Heart left ventricle (tissue), 16 donors: ENCODE measurements around the gene TMEM271. TPM values are rescaled to one million over a fixed set of nuclear protein-coding genes. Genes with fewer than 3 reads are reported as not detected.
A peak's percentile ranks its signal among the peaks of the same experiment; 100 is the strongest.
"Not testable (repeated sequence)": the region's sequence is repeated elsewhere in the genome, so short reads cannot be mapped to it uniquely, and the experiment has no call there.

ENCODE experiments used
- ATAC-seq, 4 donors: fragments of 200-7000 bp; cut with Tn5 transposase; one replicate each; pipeline ENCODE4 v1.9.1; 2020 to 2022; ENCODE audit warnings: moderate library complexity in 4 of 4, mild to moderate bottlenecking in 3 of 4, moderate number of reproducible peaks in 1 of 4
- DNase-seq, 5 donors: peaks; one replicate each; pipeline ENCODE4 v3.0.0-alpha.2; 2020
- H3K27ac ChIP-seq, 12 donors: fragments of 200-600 bp; sonication (generic) in 4 of 12; one replicate each; pipeline versions ENCODE4 v1.5.0 to v1.8.0; 2016 to 2022; ENCODE audit warnings: mild to moderate bottlenecking in 2 of 12
- H3K27me3 ChIP-seq, 9 donors: fragments of 200-600 bp; sonication (generic) in 2 of 9; one replicate each; pipeline versions ENCODE4 v1.5.1 to v1.8.0; 2016 to 2022; ENCODE audit warnings: mild to moderate bottlenecking in 3 of 9
- H3K36me3 ChIP-seq, 9 donors: fragments of 200-600 bp; sonication (generic) in 2 of 9; one replicate each; pipeline versions ENCODE4 v1.5.0 to v1.8.0; 2018 to 2022; ENCODE audit warnings: mild to moderate bottlenecking in 2 of 9
- H3K4me1 ChIP-seq, 12 donors: fragments of 200-600 bp; sonication (generic) in 4 of 12; one replicate each; pipeline versions ENCODE4 v1.5.0 to v1.8.0; 2016 to 2022; ENCODE audit warnings: mild to moderate bottlenecking in 3 of 12
- H3K4me3 ChIP-seq, 12 donors: fragments of 200-600 bp; sonication (generic) in 4 of 12; one replicate each; pipeline versions ENCODE4 v1.5.0 to v1.8.0; 2017 to 2022; ENCODE audit warnings: mild to moderate bottlenecking in 9 of 12, moderate library complexity in 4 of 12
- H3K9me3 ChIP-seq, 12 donors: fragments of 200-600 bp; sonication (generic) in 4 of 12; one replicate each; pipeline versions ENCODE4 v1.5.0 to v1.8.0; 2016 to 2022; ENCODE audit warnings: mild to moderate bottlenecking in 1 of 12
- POLR2A ChIP-seq, 2 donors: fragments of 450-650 bp; IDR thresholded peaks; one replicate each; pipeline ENCODE4 v1.6.1; 2017; ENCODE audit warnings: antibody characterized with exemption in 2 of 2, mild to moderate bottlenecking in 2 of 2, moderate library complexity in 2 of 2
- WGBS, 4 donors: extraction: QIAGEN DNeasy Blood & Tissue Kit in 2 of 4; methylation state at CpG; one replicate each; pipeline versions ENCODE4 v1.1.5 to v1.1.7; 2013 to 2018; 5-methylcytosine and 5-hydroxymethylcytosine counted together
- intact Hi-C, 10 donors: fragments of 100-400 bp; cut with DNase I; formaldehyde crosslinking; loops; one replicate each; pipeline versions ENCODE4 v1.11.1 to v1.14.2; 2022
- polyA plus RNA-seq, 2 donors: library from polyadenylated mRNA; stranded (reverse); fragments of 200-250 nt; gene quantifications; one replicate each; pipeline ENCODE4 v1.2.3, GENCODE V29; 2013
- total RNA-seq, 9 donors: library from RNA; depleted of rRNA in 2 of 9; stranded (reverse); fragments of >200 nt in 2 of 9; fragmentation: NEBNext Ultra II Directional in 3 of 9; extraction: Animal tissue kit (Norgen Biotek cat#: 25700) in 3 of 9; gene quantifications; one replicate each; pipeline versions ENCODE4 v1.1.0 to v1.2.4, GENCODE V29; 2016 to 2023
- TF ChIP-seq, protein P1 (sequence below), 12 donors: fragments of 200-600 bp; sonication (generic) in 4 of 12; IDR thresholded peaks; one replicate each; pipeline versions ENCODE4 v1.5.0 to v1.8.0; 2018 to 2022; ENCODE audit warnings: antibody characterized with exemption in 12 of 12, mild to moderate bottlenecking in 5 of 12
- donor health status: ischemic (EF 13 %, LVEDD 7.1; RV severe dilation, severe dysfunction).
- donor health status: healthy with polysubstance abuse.
- donor health status: DM: no; HTN: yes; CAD: no.
- donor health status: DM: no; HTN: no; CAD: no.
- donor health status: ischemic (EF 25% LVEDD 6.9; RV normal size, moderate dysfunction).
- donor health status: ischemic (EF 25% LVEDD 5.7; RV mildly dilated, moderate dysfunction).
- donor health status: healthy.
- donor health status: DM: yes; HTN: yes; CAD: no.
- donor health status: ischemic (EF 35%, LVEDD 5.7; RV mildly dilated, moderate dysfunction).
- donor health status: nonischemic (EF 11% LVEDD 7.7; RV severe dilation, severe dysfunction).
- donor health status: DM: yes; HTN: yes; CAD: no.
- donor health status: PGD.
- donor health status: ischemic (EF 29% LVEDD 5.4; RV normal size, mild dysfunction).
- donor health status: nonischemic (EF 23%, LVEDD 6.1; RV moderate dilation, normal function).

The TMEM271 gene
- total and polyA plus RNA-seq, 11 donors = not detected

DNA sequence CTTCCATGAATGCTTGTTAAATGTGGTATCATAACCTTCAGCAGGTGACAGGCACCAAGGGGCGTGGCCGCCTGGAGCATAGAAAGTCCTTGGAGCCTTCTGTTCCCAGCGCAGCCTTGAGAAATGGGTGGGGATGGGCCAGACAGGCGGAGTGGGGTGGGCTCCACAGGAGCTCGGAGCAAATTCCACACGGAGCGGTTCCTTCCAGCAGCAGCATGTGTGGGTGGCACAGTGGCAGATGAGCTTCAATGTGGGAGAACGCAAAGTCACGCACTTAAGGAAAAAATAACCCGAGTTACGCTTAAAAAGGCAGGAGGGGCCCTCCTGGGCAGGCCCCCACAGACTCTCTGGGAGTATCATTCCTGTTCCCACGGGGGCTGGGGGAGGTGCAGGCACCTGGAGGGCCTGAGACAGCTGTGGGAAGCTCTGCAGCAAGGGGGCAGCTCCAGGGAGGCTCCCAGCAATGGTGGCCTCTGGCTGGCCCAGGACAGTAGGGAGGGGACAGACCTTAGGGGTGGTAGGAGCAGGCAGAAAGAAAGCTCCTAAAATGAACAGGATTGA is 15.3 kb downstream of the TMEM271 start:
- H3K9me3 ChIP-seq = no peaks in the 10 kb centered on the region
- TF ChIP-seq, protein P1, sequence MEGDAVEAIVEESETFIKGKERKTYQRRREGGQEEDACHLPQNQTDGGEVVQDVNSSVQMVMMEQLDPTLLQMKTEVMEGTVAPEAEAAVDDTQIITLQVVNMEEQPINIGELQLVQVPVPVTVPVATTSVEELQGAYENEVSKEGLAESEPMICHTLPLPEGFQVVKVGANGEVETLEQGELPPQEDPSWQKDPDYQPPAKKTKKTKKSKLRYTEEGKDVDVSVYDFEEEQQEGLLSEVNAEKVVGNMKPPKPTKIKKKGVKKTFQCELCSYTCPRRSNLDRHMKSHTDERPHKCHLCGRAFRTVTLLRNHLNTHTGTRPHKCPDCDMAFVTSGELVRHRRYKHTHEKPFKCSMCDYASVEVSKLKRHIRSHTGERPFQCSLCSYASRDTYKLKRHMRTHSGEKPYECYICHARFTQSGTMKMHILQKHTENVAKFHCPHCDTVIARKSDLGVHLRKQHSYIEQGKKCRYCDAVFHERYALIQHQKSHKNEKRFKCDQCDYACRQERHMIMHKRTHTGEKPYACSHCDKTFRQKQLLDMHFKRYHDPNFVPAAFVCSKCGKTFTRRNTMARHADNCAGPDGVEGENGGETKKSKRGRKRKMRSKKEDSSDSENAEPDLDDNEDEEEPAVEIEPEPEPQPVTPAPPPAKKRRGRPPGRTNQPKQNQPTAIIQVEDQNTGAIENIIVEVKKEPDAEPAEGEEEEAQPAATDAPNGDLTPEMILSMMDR (IDR thresholded peaks at IDR 0.05) = no peak
- no peak for TF ChIP-seq POLR2A (IDR thresholded peaks at IDR 0.05)
- WGBS, 4 donors = 71 to 79% (median 76%) methylated on average over 10 to 12 of the region's 12 CpGs
- no peak overlapping the region for H3K27ac ChIP-seq
- no peaks in the 10 kb centered on the region for H3K36me3 ChIP-seq
- intact Hi-C loops = no loop called here
- DNase-seq (no peak), ATAC-seq (no peak)
- H3K4me1 ChIP-seq = no peaks in the 10 kb centered on the region
- no peak overlapping the region for H3K4me3 ChIP-seq
- H3K27me3 ChIP-seq = peaks cover 0 to 3% (median 0%) of the 10 kb centered on the region in 9 donors

DNA sequence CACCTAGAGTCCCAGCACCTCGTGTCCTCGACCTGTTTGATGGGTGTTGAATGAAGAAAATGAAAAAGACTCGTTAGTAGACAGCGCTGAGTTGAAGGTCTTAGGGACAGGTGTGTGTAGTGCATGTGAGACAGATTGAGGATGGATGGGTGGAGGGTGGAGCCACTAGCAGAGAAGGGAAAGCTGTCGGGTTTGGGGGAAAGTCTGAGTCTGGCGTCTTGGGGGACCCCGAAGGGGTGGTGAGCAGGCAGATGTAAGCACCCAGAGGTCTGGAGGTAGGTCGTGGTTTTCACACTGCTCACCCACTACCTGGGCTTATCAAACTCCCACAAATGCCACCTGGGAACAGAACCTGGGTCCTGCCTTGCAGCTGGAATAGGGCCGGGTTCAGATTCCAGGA is 16.0 kb downstream of the TMEM271 start:
- 74 to 80% (median 78%) methylated on average over 9 of the region's 9 CpGs for WGBS, 4 donors
- DNase-seq (no peak), ATAC-seq (no peak)
- Histone ChIP-seq H3K4me1 (no peaks in the 10 kb centered on the region), H3K27ac (no peak overlapping the region), H3K9me3 (no peaks in the 10 kb centered on the region), H3K27me3 (peaks cover 0 to 4% (median 0%) of the 10 kb centered on the region in 9 donors), H3K4me3 (no peak overlapping the region), H3K36me3 (no peaks in the 10 kb centered on the region)
- no peak for TF ChIP-seq POLR2A (IDR thresholded peaks at IDR 0.05)
- TF ChIP-seq, protein P1 (IDR thresholded peaks at IDR 0.05) = no peak
- intact Hi-C loops = no loop called here

DNA sequence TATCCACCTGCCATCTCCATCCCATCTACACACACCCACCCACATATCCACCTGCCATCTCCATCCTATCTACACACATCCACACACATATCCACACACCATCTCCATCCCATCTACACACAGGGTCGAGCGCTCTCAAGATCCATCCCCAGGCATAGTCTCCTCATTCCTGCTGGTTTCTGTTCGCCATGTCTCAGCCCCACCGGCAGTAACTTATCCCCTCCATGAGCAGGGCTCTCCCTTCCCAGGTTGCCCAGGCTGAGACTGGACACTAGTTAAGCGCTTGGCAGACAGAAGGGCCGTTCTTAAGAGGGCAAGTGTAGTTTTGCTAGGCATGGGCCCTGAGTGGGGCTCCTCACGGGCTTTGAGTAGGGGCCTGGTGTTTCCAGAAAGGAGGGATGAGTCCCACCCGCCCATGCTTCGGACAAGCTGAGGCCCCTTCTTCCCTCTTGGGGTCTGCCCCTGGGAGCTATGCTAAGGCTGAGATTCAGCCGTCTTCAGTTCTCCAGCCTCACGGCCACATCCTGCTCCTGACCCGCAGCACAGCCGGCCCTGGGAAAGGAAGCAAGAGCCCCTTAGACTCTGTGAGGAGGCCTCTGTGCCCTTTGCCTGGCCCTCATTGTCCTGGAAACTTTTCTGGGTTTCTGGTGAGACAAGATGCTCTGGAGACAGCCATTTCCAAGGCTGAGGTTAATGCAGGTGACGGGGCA is 20.4 kb downstream of the TMEM271 start:
- Histone ChIP-seq H3K4me1 (no peaks in the 10 kb centered on the region), H3K36me3 (no peaks in the 10 kb centered on the region), H3K27me3 (peaks cover 0 to 9% (median 0%) of the 10 kb centered on the region in 9 donors), H3K27ac (no peak overlapping the region), H3K9me3 (no peaks in the 10 kb centered on the region), H3K4me3 (no peak overlapping the region)
- intact Hi-C loops = no loop called here
- TF ChIP-seq, protein P1 (IDR thresholded peaks at IDR 0.05) = no peak
- TF ChIP-seq POLR2A (IDR thresholded peaks at IDR 0.05) = no peak
- no peak for ATAC-seq
- DNase-seq = peak in 1 of 5 donors; percentile 28
- WGBS, 4 donors = 81 to 88% (median 86%) methylated on average over 14 of the region's 14 CpGs

DNA sequence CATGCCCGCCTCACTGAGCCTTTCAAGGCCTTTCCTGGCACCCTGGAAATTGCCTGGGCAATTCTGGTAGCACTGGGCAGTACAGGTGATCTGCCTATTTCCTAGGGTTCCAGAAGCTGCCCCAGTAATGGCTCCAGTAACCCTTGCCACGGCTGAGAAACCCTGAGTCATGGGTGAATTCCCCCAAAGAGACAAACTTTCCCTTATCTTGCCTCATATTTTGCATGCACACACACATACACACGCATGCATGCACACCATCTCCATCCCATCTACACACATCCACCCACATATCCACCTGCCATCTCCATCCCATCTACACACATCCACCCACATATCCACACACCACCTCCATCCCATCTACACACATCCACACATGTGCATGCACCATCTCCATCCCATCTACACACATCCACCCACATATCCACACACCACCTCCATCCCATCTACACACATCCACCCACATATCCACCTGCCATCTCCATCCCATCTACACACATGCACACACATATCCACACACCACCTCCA is 21.2 kb downstream of the TMEM271 start:
- 65 to 75% (median 73%) methylated on average over 2 to 3 of the region's 3 CpGs for WGBS, 4 donors

More for the DNA sequence above, 21.2 kb downstream of the TMEM271 start:
- H3K4me1 ChIP-seq, DNase-seq, H3K9me3 ChIP-seq, H3K27ac ChIP-seq, H3K4me3 ChIP-seq, ATAC-seq, intact Hi-C loops, H3K27me3 ChIP-seq, H3K36me3 ChIP-seq: not testable (repeated sequence)
